Hematopoietic multipotent progenitor cell treated with erythropoietin and hydrocortisone succinate and interleukin-3 and kit ligand, for 6 days (in vitro differentiated cells): Measurements from ENCODE around the gene VOPP1.

Experiments
- DNase-seq: peaks from one replicate; pipeline ENCODE4 v3.0.0-alpha.2; 2015

Gene VOPP1

GRCh38 chr7:55575733-55576132 is 3.4 kb upstream of the VOPP1 start:
- no peak for DNase-seq

- no peak for DNase-seq
These were observed 2.8 kb upstream of the VOPP1 start for GRCh38 chr7:55575098-55575497.

GRCh38 chr7:55574051-55574717 is 1.9 kb upstream of the VOPP1 start:
- DNase-seq: no peak

- DNase-seq: no peak
These were observed 1.1 kb upstream of the VOPP1 start for GRCh38 chr7:55573234-55573900.

- DNase-seq: peak; percentile 69
These were observed 558 bp downstream of the VOPP1 start for GRCh38 chr7:55571511-55572377.

- no peak for DNase-seq
These were observed 1.4 kb downstream of the VOPP1 start for GRCh38 chr7:55570939-55571338.

DNA sequence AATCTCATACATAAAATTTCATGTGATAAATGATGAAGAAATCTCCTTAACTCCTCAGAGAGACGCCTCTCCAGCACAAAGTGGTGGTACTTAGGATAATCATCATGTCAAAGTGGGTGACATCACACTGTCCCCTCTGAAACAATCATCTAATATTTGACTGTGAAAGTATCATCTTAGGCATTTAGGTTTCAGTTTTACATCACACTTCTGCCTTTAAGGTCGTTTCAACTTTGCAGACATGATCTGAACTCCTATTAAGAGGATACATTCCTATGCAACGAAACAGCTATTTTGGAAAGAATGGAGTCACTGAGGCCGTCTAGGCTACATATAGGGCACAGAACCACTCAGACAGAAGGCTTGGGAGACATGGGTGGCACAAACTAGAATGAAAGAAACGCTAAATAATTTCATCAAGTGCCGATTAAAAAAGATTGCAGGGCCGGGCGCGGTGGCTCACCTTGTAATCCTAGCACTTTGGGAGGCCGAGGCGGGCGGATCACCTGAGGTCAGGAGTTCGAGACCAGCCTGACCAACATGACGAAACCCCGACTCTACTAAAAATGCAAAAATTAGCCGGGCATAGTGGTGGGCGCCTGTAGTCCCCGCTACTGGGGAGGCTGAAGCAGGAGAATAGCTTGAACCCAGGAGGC is 2.0 kb downstream of the VOPP1 start:
- DNase-seq: no peak

GRCh38 chr7:55569797-55570196 is 2.5 kb downstream of the VOPP1 start:
- DNase-seq: peak; percentile 23

DNA sequence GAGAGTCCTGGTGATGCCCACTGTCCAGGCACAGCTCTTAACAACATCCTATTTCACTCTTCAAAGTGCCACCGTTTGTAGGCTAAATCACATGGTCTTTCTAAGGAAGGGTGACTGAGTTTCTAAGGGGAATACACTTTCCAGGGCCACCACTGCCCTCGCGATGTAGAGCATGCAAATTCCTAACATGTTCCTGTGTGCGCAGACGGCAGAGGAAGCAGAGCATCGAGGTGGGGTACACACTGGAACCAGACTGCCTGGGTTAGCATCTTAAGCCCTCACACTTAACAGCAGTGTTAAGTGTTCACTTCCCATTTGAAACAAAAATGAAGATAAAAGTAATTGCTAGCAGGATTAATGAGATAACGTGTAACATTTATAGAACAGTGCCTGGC is 3.0 kb downstream of the VOPP1 start:
- DNase-seq: no peak

DNA sequence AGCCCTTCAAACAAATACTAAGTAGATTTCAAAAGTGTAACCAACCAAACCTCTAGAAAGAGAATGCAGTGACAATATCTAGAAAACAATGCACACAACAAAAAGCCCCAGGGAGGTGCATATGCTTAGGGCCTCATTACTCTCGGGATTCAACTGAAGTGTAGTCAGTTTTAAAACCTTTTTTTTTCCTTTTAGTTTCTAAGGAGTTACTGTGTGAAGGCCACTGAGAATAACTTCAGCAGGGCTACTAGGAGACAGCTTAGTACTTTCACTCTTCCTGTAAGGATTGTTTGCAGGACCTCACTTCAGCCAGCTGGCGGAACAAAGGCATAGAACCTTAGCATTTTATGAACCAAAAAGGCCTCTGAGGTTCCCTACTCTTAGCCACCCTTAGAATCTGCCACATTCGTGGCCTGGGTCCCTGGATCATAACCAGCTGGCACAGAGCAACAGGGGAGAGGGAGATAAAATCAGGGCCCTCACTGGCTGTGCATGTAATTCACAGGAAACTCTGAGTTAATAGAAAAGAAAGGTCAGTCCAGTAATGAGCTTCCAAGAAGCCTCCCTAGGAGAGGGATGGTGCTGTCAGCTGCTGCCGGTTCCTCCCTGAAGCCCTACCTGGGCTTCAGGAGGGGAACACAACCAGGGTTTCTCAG is 3.6 kb downstream of the VOPP1 start:
- DNase-seq: peak; percentile 29

DNA sequence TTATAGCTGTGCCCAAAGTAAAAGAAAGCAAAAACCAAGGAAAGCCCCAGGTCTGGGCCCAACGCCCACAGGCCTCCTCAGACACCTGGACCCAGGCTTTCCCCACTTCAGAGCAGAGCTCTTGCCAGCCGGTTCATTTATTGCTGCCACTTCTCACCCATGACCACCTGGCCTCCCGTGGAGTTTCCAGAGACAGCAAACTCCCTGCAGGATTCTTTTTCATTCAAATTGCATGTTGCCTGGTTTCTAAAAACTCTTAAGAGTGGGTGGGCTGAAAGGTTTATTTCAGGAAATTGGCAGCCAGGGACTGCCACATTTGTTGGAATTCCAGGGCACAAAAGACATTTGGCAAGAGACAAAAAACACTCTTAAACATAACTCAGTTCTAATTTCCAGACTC is 4.7 kb downstream of the VOPP1 start:
- DNase-seq: no peak

- DNase-seq: peak; percentile 43
These were observed 6.6 kb downstream of the VOPP1 start for GRCh38 chr7:55565681-55566080.

GRCh38 chr7:55563596-55564325 is 8.5 kb downstream of the VOPP1 start:
- DNase-seq: no peak

GRCh38 chr7:55561690-55562089 is 10.6 kb downstream of the VOPP1 start:
- DNase-seq: no peak

DNA sequence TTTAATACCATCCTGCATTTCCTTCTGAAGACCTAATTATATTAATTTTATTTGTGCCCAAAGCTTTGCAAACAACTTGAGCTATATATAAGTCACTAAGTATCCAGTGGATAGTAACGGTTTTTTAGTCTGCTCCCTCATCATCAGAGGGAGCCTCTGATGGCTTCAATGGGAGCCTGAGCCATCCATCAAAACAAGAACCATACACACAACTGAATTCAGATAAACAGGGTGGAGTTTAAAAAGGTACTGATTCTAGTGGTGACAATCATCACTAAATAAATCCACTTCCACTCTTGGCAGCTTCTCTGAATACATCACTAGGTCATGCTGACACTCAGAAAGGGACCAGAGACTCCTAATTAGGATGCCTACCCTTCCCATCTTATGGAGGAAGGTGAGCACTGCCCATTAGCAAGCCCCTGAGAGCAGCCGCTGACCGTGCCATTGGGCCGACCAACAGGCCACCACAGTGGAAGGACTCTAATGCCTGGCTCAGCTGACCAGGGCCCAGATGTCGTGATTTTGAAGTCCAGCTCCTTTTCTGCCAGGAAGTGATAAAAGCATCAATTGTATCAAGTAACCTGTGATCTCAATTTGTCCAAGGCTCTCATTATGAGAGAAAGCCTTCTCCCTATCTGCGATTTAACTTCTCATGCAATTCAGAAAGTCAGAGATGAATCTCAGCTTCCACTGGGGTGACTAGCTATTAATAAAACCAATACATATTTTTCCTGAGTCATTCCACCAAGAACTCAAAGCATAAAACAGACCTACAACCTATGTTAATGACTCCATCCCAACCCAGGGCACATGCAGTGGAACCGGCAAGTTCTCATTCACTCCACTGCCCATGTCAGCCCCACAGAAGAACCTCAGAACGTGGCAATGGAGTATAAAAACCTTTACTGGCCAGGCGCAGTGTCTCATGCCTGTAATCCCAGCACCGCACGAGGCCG is 13.1 kb downstream of the VOPP1 start:
- no peak for DNase-seq

GRCh38 chr7:55557666-55558188 is 14.6 kb downstream of the VOPP1 start:
- peak; percentile 95 for DNase-seq

- no peak for DNase-seq
These were observed 15.8 kb downstream of the VOPP1 start for GRCh38 chr7:55556492-55556891.

DNA sequence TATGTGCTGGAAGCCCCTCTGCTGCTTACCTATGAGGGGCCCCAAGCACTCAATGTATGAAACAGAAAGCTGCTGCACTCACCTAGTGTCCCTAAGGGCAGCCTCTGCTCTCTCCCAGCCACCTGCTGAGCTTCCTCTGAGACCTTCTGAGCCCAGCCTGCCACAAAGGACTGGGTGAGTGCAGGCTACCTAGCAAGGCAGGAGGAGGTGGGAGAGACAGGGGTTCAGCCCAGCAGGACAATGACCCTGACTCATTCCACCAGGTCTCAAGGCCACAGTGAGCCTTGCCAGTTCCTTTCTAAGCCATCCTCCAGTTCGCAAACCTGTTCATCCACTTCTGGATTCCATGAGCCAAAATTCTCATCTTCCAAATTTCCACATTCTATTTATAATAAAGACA is 16.3 kb downstream of the VOPP1 start:
- DNase-seq: no peak

GRCh38 chr7:55555160-55555559 is 17.1 kb downstream of the VOPP1 start:
- DNase-seq: no peak

- DNase-seq: peak; percentile 66
These were observed 18.3 kb downstream of the VOPP1 start for GRCh38 chr7:55554038-55554437.

- no peak for DNase-seq
These were observed 19.3 kb downstream of the VOPP1 start for GRCh38 chr7:55553024-55553345.
